Endothelial cell of umbilical vein (primary cell): Measurements from ENCODE around the gene PROC. TPM values are rescaled to one million over a fixed set of nuclear protein-coding genes. Genes with fewer than 3 reads are reported as not detected.

Source experiments
- BruUV-seq: library from RNA; stranded (reverse); fragments of 400-500 nt; replicated peaks from 2 replicates; lab custom pipeline; 2021; lab: Mats Ljungman, UMichigan
- CTCF ChIA-PET: fragments of 300-600, 350-600 bp; sonication (Branson Sonifier 250); formaldehyde crosslinking; loops from one replicate; lab custom pipeline; 2021; ENCODE audit warnings: antibody characterized with exemption, inconsistent platforms; lab: Charles Lee
- POLR2A ChIA-PET: fragments of 300-600, 350-600 bp; sonication (Branson Sonifier 250); formaldehyde crosslinking; loops from one replicate; lab custom pipeline; 2021; ENCODE audit warnings: antibody characterized with exemption, inconsistent platforms; lab: Charles Lee
- DNase-seq: peaks from one replicate; pipeline ENCODE4 v3.0.0-alpha.2; 2011; ENCODE audit warnings: low read depth, low spot score
- FAIRE-seq: peaks from 2 replicates; lab custom pipeline; 2011; peaks lifted over from hg19 to GRCh38; lab: Jason Lieb, UNC
- H2AFZ ChIP-seq: 2 replicates; pipeline ENCODE4 v1.6.0; 2012; ENCODE audit warnings: low read depth, low read length, control low read depth, inconsistent platforms
- H3K27ac ChIP-seq: 2 replicates; pipeline ENCODE4 v1.5.1; 2011; ENCODE audit warnings: low read depth, mild to moderate bottlenecking, control low read depth, low read length, moderate library complexity; ENCODE audit not compliant: insufficient read depth
- H3K27me3 ChIP-seq, 2 experiments: 2 replicates each; pipeline versions ENCODE4 v1.6.0 to v1.6.1; 2011; ENCODE audit warnings: low read length in 2 of 2, mixed read lengths in 1 of 2; ENCODE audit not compliant: control insufficient read depth in 2 of 2, insufficient read depth in 2 of 2
- H3K36me3 ChIP-seq, 2 experiments: 2 replicates in 1 of 2; 3 replicates in 1 of 2; pipeline ENCODE4 v1.5.1; 2011; ENCODE audit warnings: low read length in 2 of 2, mild to moderate bottlenecking in 1 of 2, moderate library complexity in 1 of 2; ENCODE audit not compliant: control insufficient read depth in 2 of 2, insufficient read depth in 2 of 2; ENCODE audit errors: extremely low read depth in 1 of 2
- H3K4me1 ChIP-seq: 3 replicates; pipeline ENCODE4 v1.5.1; 2011; ENCODE audit warnings: mild to moderate bottlenecking, low read length; ENCODE audit not compliant: control insufficient read depth, insufficient read depth; ENCODE audit errors: extremely low read depth
- H3K4me2 ChIP-seq: 2 replicates; pipeline ENCODE4 v1.6.1; 2011; ENCODE audit warnings: low read length, control low read depth, mixed read lengths; ENCODE audit not compliant: insufficient read depth
- H3K4me3 ChIP-seq, 3 experiments: fragments of 200-600 bp in 1 of 3; sonication (generic), shearing (Covaris generic) in 1 of 3; replicated peaks in 1 of 3; 2 replicates each; pipeline ENCODE4 v1.5.1; 2011 to 2016; ENCODE audit warnings: control low read depth in 3 of 3, low read length in 3 of 3, mild to moderate bottlenecking in 2 of 3, inconsistent platforms in 1 of 3, low read depth in 1 of 3, moderate library complexity in 1 of 3; ENCODE audit not compliant: insufficient read depth in 1 of 3
- H3K79me2 ChIP-seq: 2 replicates; pipeline ENCODE4 v1.6.0; 2012; ENCODE audit warnings: low read length, inconsistent platforms; ENCODE audit not compliant: control insufficient read depth, insufficient read depth
- H3K9ac ChIP-seq: replicated peaks from 2 replicates; pipeline ENCODE3; 2011; ENCODE audit warnings: low read length, control low read depth; ENCODE audit not compliant: insufficient read depth; ENCODE audit errors: extremely low read depth
- H3K9me1 ChIP-seq: replicated peaks from 3 replicates; pipeline ENCODE4 v1.6.0; 2011; ENCODE audit warnings: mild to moderate bottlenecking, low read length; ENCODE audit not compliant: control insufficient read depth, insufficient read depth; ENCODE audit errors: extremely low read depth
- H3K9me3 ChIP-seq: replicated peaks from 2 replicates; pipeline ENCODE4 v1.5.1; 2012; ENCODE audit warnings: low read length, inconsistent platforms; ENCODE audit not compliant: control insufficient read depth, insufficient read depth
- H4K20me1 ChIP-seq: replicated peaks from 2 replicates; pipeline ENCODE3; 2011; ENCODE audit warnings: mild to moderate bottlenecking, low read length; ENCODE audit not compliant: control insufficient read depth, insufficient read depth; ENCODE audit errors: extremely low read depth
- CTCF ChIP-seq, 2 donors: IDR thresholded peaks; 1 replicate in 1 of 2; 2 replicates in 1 of 2; pipeline ENCODE4 v1.5.1; 2011; ENCODE audit warnings: low read length in 2 of 2, mild to moderate bottlenecking in 2 of 2, moderate library complexity in 2 of 2, control low read depth in 1 of 2, inconsistent platforms in 1 of 2, low read depth in 1 of 2; ENCODE audit not compliant: insufficient read depth in 1 of 2; ENCODE audit errors: extremely low read depth in 1 of 2
- EZH2 ChIP-seq: IDR thresholded peaks from 2 replicates; pipeline ENCODE4 v1.6.1; 2012; ENCODE audit warnings: borderline replicate concordance, low read depth, mild to moderate bottlenecking, moderate library complexity, low read length, inconsistent platforms; ENCODE audit not compliant: severe bottlenecking
- FOS ChIP-seq: IDR thresholded peaks from 2 replicates; pipeline ENCODE4 v1.6.1; 2011; ENCODE audit warnings: mild to moderate bottlenecking, low read length, moderate library complexity, borderline replicate concordance; ENCODE audit not compliant: insufficient read depth
- GATA2 ChIP-seq: IDR thresholded peaks from 2 replicates; pipeline ENCODE4 v1.7.0; 2011; ENCODE audit warnings: low read depth, mild to moderate bottlenecking, moderate library complexity, mixed read lengths, low read length; ENCODE audit not compliant: insufficient read length, insufficient read depth
- JUN ChIP-seq: IDR thresholded peaks from 2 replicates; pipeline ENCODE4 v1.6.1; 2011; ENCODE audit warnings: borderline replicate concordance, low read depth; ENCODE audit not compliant: insufficient read length, insufficient read depth
- MYC ChIP-seq: IDR thresholded peaks from one replicate; pipeline ENCODE4 v1.6.1; 2011; ENCODE audit warnings: mild to moderate bottlenecking, low read depth, low read length
- POLR2A ChIP-seq: IDR thresholded peaks from 2 replicates; pipeline ENCODE4 v1.6.1; 2012; ENCODE audit warnings: low read depth, mild to moderate bottlenecking, control low read depth, low read length
- POLR2AphosphoS5 ChIP-seq: IDR thresholded peaks from 2 replicates; pipeline ENCODE4 v1.6.1; 2012; ENCODE audit warnings: low read depth, mild to moderate bottlenecking, control low read depth, low read length, moderate library complexity; ENCODE audit not compliant: insufficient read depth
- dilution Hi-C: fragments of 300-500 bp; cut with MboI; formaldehyde crosslinking; loops from one replicate; pipeline ENCODE4 v1.15.0; 2019; ENCODE audit warnings: low sequenced_read_pairs; ENCODE audit not compliant: extremely low pct_ligation_motif_present
- intact Hi-C: fragments of 100-400 bp; cut with micrococcal nuclease; formaldehyde crosslinking; loops from one replicate; pipeline ENCODE4 v1.10.0; 2022
- polyA plus RNA-seq, 4 experiments: library from polyadenylated mRNA; depleted of rRNA in 3 of 4; stranded (reverse) in 3 of 4; unstranded in 1 of 4; fragments of >200 nt; gene quantifications; 2 replicates each; pipeline versions ENCODE4 v1.2.1 to v1.2.3, GENCODE V29; 2011 to 2012; ENCODE audit warnings: missing spikeins in 1 of 4
- total RNA-seq: library from RNA; stranded (reverse); gene quantifications from 2 replicates; pipeline ENCODE4 v1.2.3, GENCODE V29; 2021
- TF ChIP-seq, protein P1 (sequence below): IDR thresholded peaks from 2 replicates; pipeline ENCODE4 v1.6.1; 2011; ENCODE audit not compliant: insufficient read depth, insufficient read length

The PROC gene
- total and polyA plus RNA-seq, 2 donors (not counting 3 experiments of a cell fraction or from before 2014, with no cell fraction given): not detected

GRCh38 chr2:127421871-127422558 is 3.8 kb downstream of the PROC start:
- Histone ChIP-seq H3K4me2 (no peak overlapping the region), H3K27ac (no peak overlapping the region), H3K4me3 (no peak overlapping the region), H3K27me3 (peaks cover 10 to 20% of the 10 kb centered on the region in 2 experiments), H3K9me1 (no peaks in the 10 kb centered on the region), H3K9ac (no peak overlapping the region), H3K36me3 (no peaks in the 10 kb centered on the region), H3K79me2 (no peaks in the 10 kb centered on the region), H2AFZ (no peak overlapping the region), H3K4me1 (peaks cover 4% of the 10 kb centered on the region), H3K9me3 (no peaks in the 10 kb centered on the region), H4K20me1 (no peaks in the 10 kb centered on the region)
- BruUV-seq: no TSS peak
- DNase-seq: no peak
- intact Hi-C loops: loop anchor here (5.0 kb wide), 1 partner anchor 35 kb away; the partner anchor contains the start of gene MAP3K2
- ChIA-PET POLR2A (no interaction called here), CTCF (interaction anchor here (1.6 kb wide), 1 partner anchor 14 kb away, joined by 4 read pairs; no protein-coding TSS in a partner anchor)
- dilution Hi-C loops: no loop called here
- no peak for FAIRE-seq
- TF ChIP-seq, protein P1, sequence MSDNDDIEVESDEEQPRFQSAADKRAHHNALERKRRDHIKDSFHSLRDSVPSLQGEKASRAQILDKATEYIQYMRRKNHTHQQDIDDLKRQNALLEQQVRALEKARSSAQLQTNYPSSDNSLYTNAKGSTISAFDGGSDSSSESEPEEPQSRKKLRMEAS: no peak
- TF ChIP-seq EZH2 (no peak), CTCF (IDR thresholded peaks at IDR 0.05; ENCODE audit: extremely low read depth in 1 of 2, insufficient read depth in 1 of 2, low read depth in 1 of 2, low read length in 2 of 2) (no peak), POLR2AphosphoS5 (no peak), MYC (no peak), JUN (no peak), GATA2 (no peak), POLR2A (no peak), FOS (no peak)
